Gastrocnemius medialis (tissue), 4 donors: ENCODE data around the gene CHST11. TPM values are rescaled to one million over a fixed set of nuclear protein-coding genes. Genes with fewer than 3 reads are reported as not detected.

ENCODE experiments used
- ATAC-seq, 2 donors: fragments of 150-250 bp; one replicate each; pipeline ENCODE4 v1.9.1; 2016
- DNase-seq, 2 donors: peaks; one replicate each; pipeline ENCODE4 v3.0.0-alpha.2; 2019
- H3K27ac ChIP-seq, 4 donors: fragments of 200-600 bp; sonication (generic); 1 replicate in 1 of 4; 2 replicates in 3 of 4; pipeline ENCODE4 v1.5.1; 2016 to 2018; ENCODE audit warnings: mild to moderate bottlenecking in 2 of 4, moderate library complexity in 1 of 4
- H3K27me3 ChIP-seq, 3 donors: fragments of 200-600 bp; sonication (generic) in 2 of 3; 1 replicate in 1 of 3; 2 replicates in 2 of 3; pipeline versions ENCODE4 v1.5.1 to v1.6.0; 2016 to 2019; ENCODE audit warnings: mild to moderate bottlenecking in 1 of 3, moderate library complexity in 1 of 3
- H3K36me3 ChIP-seq, 2 donors: fragments of 200-600 bp; sonication (generic) in 1 of 2; one replicate each; pipeline ENCODE4 v1.5.1; 2017 to 2018
- H3K4me1 ChIP-seq, 2 donors: fragments of 200-600 bp; sonication (generic) in 1 of 2; one replicate each; pipeline ENCODE4 v1.5.1; 2016 to 2017; ENCODE audit warnings: mild to moderate bottlenecking in 2 of 2
- H3K4me3 ChIP-seq, 4 donors: fragments of 200-600 bp; sonication (generic) in 3 of 4; 1 replicate in 1 of 4; 2 replicates in 3 of 4; pipeline ENCODE4 v1.5.1; 2016 to 2019; ENCODE audit warnings: mild to moderate bottlenecking in 2 of 4
- H3K9me3 ChIP-seq, 3 donors: fragments of 200-600 bp; sonication (generic) in 2 of 3; 1 replicate in 1 of 3; 2 replicates in 2 of 3; pipeline ENCODE4 v1.5.1; 2016 to 2019
- POLR2A ChIP-seq, 2 donors: fragments of 450-650 bp; IDR thresholded peaks; one replicate each; pipeline ENCODE4 v1.6.1; 2017; ENCODE audit warnings: antibody characterized with exemption in 2 of 2, mild to moderate bottlenecking in 2 of 2, moderate library complexity in 2 of 2
- in situ Hi-C, 4 donors: fragments of 200-750 bp; cut with MboI; loops; one replicate each; pipeline versions ENCODE4 v1.15.0 to v1.8.0; 2017; ENCODE audit warnings: low sequenced_read_pairs in 4 of 4
- intact Hi-C: fragments of 100-400 bp; cut with DNase I; formaldehyde crosslinking; loops from one replicate; pipeline ENCODE4 v1.15.1; 2023; ENCODE audit warnings: low total_unique reads
- total RNA-seq, 4 donors: library from RNA; depleted of rRNA; stranded (reverse); fragments of >200 nt; gene quantifications; one replicate each; pipeline versions ENCODE4 v1.1.0 to v1.2.3, GENCODE V29; 2016
- TF ChIP-seq, protein P1 (sequence below), 5 experiments: fragments of 450-650 bp in 3 of 5; fragments of 200-600 bp in 2 of 5; sonication (generic) in 2 of 5; IDR thresholded peaks in 4 of 5; conservative IDR thresholded peaks in 1 of 5; 1 replicate in 4 of 5; 2 replicates in 1 of 5; pipeline ENCODE4 v1.5.1; 2016 to 2019; ENCODE audit warnings: antibody characterized with exemption in 5 of 5, mild to moderate bottlenecking in 3 of 5, moderate library complexity in 3 of 5

CHST11 gene
- total RNA-seq, 4 donors from 2014 or later: 0.17 to 2.1 (median 1.4) TPM

- intact Hi-C loops: no loop called here
- H3K27me3 ChIP-seq: no peaks in the 10 kb centered on the region
- H3K27ac ChIP-seq: no peak overlapping the region
- H3K36me3 ChIP-seq: no peaks in the 10 kb centered on the region
- no peak overlapping the region for H3K4me3 ChIP-seq
- in situ Hi-C loops: no loop called here
- H3K4me1 ChIP-seq: peaks cover 0 to 5% of the 10 kb centered on the region in 2 donors
- no peak for ATAC-seq
- H3K9me3 ChIP-seq: no peaks in the 10 kb centered on the region
- DNase-seq: no peak
- TF ChIP-seq, protein P1, sequence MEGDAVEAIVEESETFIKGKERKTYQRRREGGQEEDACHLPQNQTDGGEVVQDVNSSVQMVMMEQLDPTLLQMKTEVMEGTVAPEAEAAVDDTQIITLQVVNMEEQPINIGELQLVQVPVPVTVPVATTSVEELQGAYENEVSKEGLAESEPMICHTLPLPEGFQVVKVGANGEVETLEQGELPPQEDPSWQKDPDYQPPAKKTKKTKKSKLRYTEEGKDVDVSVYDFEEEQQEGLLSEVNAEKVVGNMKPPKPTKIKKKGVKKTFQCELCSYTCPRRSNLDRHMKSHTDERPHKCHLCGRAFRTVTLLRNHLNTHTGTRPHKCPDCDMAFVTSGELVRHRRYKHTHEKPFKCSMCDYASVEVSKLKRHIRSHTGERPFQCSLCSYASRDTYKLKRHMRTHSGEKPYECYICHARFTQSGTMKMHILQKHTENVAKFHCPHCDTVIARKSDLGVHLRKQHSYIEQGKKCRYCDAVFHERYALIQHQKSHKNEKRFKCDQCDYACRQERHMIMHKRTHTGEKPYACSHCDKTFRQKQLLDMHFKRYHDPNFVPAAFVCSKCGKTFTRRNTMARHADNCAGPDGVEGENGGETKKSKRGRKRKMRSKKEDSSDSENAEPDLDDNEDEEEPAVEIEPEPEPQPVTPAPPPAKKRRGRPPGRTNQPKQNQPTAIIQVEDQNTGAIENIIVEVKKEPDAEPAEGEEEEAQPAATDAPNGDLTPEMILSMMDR (IDR thresholded peaks at IDR 0.05 in 4 of 5, conservative IDR thresholded peaks at IDR 0.05 in 1 of 5): no peak
- TF ChIP-seq POLR2A (IDR thresholded peaks at IDR 0.05): no peak
Measured at GRCh38 chr12:104664351-104664750, 207.6 kb downstream of the CHST11 start.

- Histone ChIP-seq H3K27me3 (no peaks in the 10 kb centered on the region), H3K27ac (no peak overlapping the region), H3K9me3 (no peaks in the 10 kb centered on the region), H3K4me1 (peaks cover 0 to 7% of the 10 kb centered on the region in 2 donors), H3K36me3 (no peaks in the 10 kb centered on the region), H3K4me3 (no peak overlapping the region)
- intact Hi-C loops (no loop called here), in situ Hi-C loops (no loop called here)
- no peak for ATAC-seq
- no peak for DNase-seq
- TF ChIP-seq, protein P1 (IDR thresholded peaks at IDR 0.05 in 4 of 5, conservative IDR thresholded peaks at IDR 0.05 in 1 of 5): no peak
- TF ChIP-seq POLR2A (IDR thresholded peaks at IDR 0.05): no peak
Measured at GRCh38 chr12:104665296-104665695, 208.5 kb downstream of the CHST11 start.

DNA sequence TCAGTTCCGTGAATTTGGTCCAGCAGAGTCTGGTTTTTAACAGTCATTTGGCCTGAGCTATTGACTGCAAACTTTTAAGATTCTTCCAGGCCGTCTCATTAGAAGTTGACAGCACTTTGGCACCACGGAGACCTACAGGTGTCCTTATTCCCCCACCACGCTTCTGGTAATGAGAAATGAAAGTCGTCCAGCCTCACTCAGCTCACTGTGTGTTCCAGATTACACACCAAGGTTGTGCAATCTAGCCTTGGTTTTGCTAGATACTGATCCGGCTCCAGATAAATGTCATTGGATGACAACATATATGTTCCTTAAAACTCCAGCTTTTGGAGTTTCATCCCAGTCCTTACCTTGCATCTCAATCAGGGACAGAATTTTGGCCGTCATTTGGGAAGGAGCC is 210.4 kb downstream of the CHST11 start:
- ATAC-seq (peak; percentile 29 to 41), DNase-seq (no peak)
- Histone ChIP-seq H3K27me3 (no peaks in the 10 kb centered on the region), H3K36me3 (no peaks in the 10 kb centered on the region), H3K9me3 (no peaks in the 10 kb centered on the region), H3K4me3 (no peak overlapping the region), H3K4me1 (peaks cover 11 to 20% of the 10 kb centered on the region in 2 donors), H3K27ac (no peak overlapping the region)
- intact Hi-C loops: no loop called here
- no peak for TF ChIP-seq POLR2A (IDR thresholded peaks at IDR 0.05)
- TF ChIP-seq, protein P1 (IDR thresholded peaks at IDR 0.05 in 4 of 5, conservative IDR thresholded peaks at IDR 0.05 in 1 of 5): no peak
- in situ Hi-C loops: no loop called here

DNA sequence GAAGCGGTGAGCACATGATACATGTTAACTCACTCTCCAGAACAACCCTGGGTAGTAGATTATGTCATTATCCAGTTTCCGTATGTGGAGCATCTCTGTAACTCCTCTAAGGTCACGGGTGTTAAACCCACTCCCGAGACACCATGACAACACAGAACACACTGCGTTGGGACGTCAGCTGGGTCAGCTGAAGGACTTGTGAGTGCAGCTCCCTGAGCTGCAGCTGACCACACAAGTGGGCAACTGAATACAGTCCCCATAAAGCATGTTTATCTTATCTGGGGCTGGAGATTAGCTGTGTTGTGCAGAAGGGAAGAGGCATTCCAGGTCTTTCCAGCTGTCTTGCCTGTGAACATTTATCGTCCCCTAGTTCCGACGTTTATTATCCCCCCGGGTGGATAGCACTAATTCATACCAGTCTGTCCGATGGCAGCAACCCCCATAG is 211.5 kb downstream of the CHST11 start:
- TF ChIP-seq, protein P1 (IDR thresholded peaks at IDR 0.05 in 4 of 5, conservative IDR thresholded peaks at IDR 0.05 in 1 of 5): no peak
- no peak for TF ChIP-seq POLR2A (IDR thresholded peaks at IDR 0.05)
- ATAC-seq (no peak), DNase-seq (no peak)
- intact Hi-C loops: no loop called here
- Histone ChIP-seq H3K9me3 (no peaks in the 10 kb centered on the region), H3K4me3 (no peak overlapping the region), H3K27me3 (no peaks in the 10 kb centered on the region), H3K4me1 (peaks cover 14 to 23% of the 10 kb centered on the region in 2 donors), H3K36me3 (no peaks in the 10 kb centered on the region), H3K27ac (no peak overlapping the region)
- in situ Hi-C loops: no loop called here

GRCh38 chr12:104669089-104669721 is 212.5 kb downstream of the CHST11 start:
- Histone ChIP-seq H3K27ac (no peak overlapping the region), H3K4me3 (no peak overlapping the region), H3K27me3 (no peaks in the 10 kb centered on the region), H3K36me3 (no peaks in the 10 kb centered on the region), H3K4me1 (peaks cover 14 to 23% of the 10 kb centered on the region in 2 donors), H3K9me3 (no peaks in the 10 kb centered on the region)
- DNase-seq: no peak
- in situ Hi-C loops: no loop called here
- intact Hi-C loops: no loop called here
- no peak for ATAC-seq
- TF ChIP-seq, protein P1 (IDR thresholded peaks at IDR 0.05 in 4 of 5, conservative IDR thresholded peaks at IDR 0.05 in 1 of 5): no peak
- no peak for TF ChIP-seq POLR2A (IDR thresholded peaks at IDR 0.05)
